K562 (cell line): ENCODE measurements around the gene ODAD4. TPM values are rescaled to one million over a fixed set of nuclear protein-coding genes. Genes with fewer than 3 reads are reported as not detected.

Source experiments
- ATF3 ChIP-seq, 2 experiments: fragments of 450-650 bp in 1 of 2; sonication (generic) in 1 of 2; formaldehyde crosslinking in 1 of 2; IDR thresholded peaks in 1 of 2; conservative IDR thresholded peaks in 1 of 2; 2 replicates each; pipeline versions ENCODE4 v1.6.1 to v1.8.1; 2016 to 2023; ENCODE audit warnings: mild to moderate bottlenecking in 2 of 2, moderate library complexity in 2 of 2, inconsistent platforms in 1 of 2, missing genetic modification reagents in 1 of 2
- ATF7 ChIP-seq: fragments of 450-650 bp; IDR thresholded peaks from 2 replicates; pipeline ENCODE4 v1.7.1; 2014; ENCODE audit warnings: mild to moderate bottlenecking, moderate library complexity
- CEBPB ChIP-seq: fragments of 450-650 bp; IDR thresholded peaks from 2 replicates; pipeline ENCODE4 v1.6.1; 2016; ENCODE audit warnings: missing genetic modification characterization, missing compliant biosample characterization
- E2F1 ChIP-seq: sonication (generic); formaldehyde crosslinking; IDR thresholded peaks from 2 replicates; pipeline ENCODE4 v1.8.1; 2023; ENCODE audit warnings: mild to moderate bottlenecking, missing genetic modification reagents, moderate library complexity
- MEF2D ChIP-seq: conservative IDR thresholded peaks from 2 replicates; pipeline ENCODE4 v1.6.1; 2016; ENCODE audit warnings: low read depth, missing genetic modification characterization, missing compliant biosample characterization
- MTA3 ChIP-seq: fragments of 450-650 bp; formaldehyde crosslinking; IDR thresholded peaks from 2 replicates; pipeline ENCODE4 v1.6.1; 2017; ENCODE audit warnings: mild to moderate bottlenecking, borderline replicate concordance
- MYC ChIP-seq, 2 experiments: fragments of 250-450 bp in 1 of 2; sonication (Bioruptor Pico) in 1 of 2; IDR thresholded peaks; 2 replicates each; pipeline versions ENCODE4 v1.5.1 to v1.6.1; 2012 to 2021; ENCODE audit warnings: low read depth in 2 of 2, borderline replicate concordance in 1 of 2, improper control_type of control experiment in 1 of 2, low read length in 1 of 2, mild to moderate bottlenecking in 1 of 2, moderate library complexity in 1 of 2
- RERE ChIP-seq: sonication (generic); formaldehyde crosslinking; IDR thresholded peaks from 2 replicates; pipeline ENCODE4 v1.8.0; 2023; ENCODE audit warnings: missing genetic modification reagents, mild to moderate bottlenecking, borderline replicate concordance
- RNF2 ChIP-seq: sonication (generic); IDR thresholded peaks from 2 replicates; pipeline ENCODE4 v1.6.1; 2016
- SMARCC2 ChIP-seq: fragments of 450-650 bp; IDR thresholded peaks from 2 replicates; pipeline ENCODE4 v1.6.1; 2017; ENCODE audit warnings: antibody characterized with exemption, moderate library complexity, mild to moderate bottlenecking, low read depth
- SRSF7 ChIP-seq: fragments of 200-400 bp; formaldehyde crosslinking; optimal IDR thresholded peaks from 2 replicates; pipeline ENCODE3; 2017; ENCODE audit warnings: mild to moderate bottlenecking, low read depth, low read length
- ZBTB11 ChIP-seq, 3 experiments: fragments of 200-800 bp in 1 of 3; fragments of 250-450 bp in 1 of 3; fragments of 450-650 bp in 1 of 3; sonication (Bioruptor Pico) in 1 of 3; sonication (Bioruptor generic) in 1 of 3; formaldehyde crosslinking in 1 of 3; IDR thresholded peaks; 2 replicates each; pipeline versions ENCODE4 v1.6.1 to v1.8.0; 2016 to 2022; ENCODE audit warnings: mild to moderate bottlenecking in 2 of 3, missing genetic modification characterization in 2 of 3, missing compliant biosample characterization in 1 of 3, moderate library complexity in 1 of 3
- polyA plus RNA-seq, 8 experiments: library from polyadenylated mRNA; depleted of rRNA in 4 of 8; stranded (reverse) in 5 of 8; unstranded in 3 of 8; fragments of >200 nt; fragmentation: Nextera tagmentation in 2 of 8; fragmentation: Illumina TruSeq in 1 of 8; extraction: Ambion mirVana in 2 of 8; extraction: Trizol in 1 of 8; gene quantifications; 2 replicates each; pipeline versions ENCODE4 v1.2.1 to v1.2.3, GENCODE V29; 2011 to 2014; ENCODE audit warnings: inconsistent platforms in 1 of 8, missing spikeins in 1 of 8
- total RNA-seq, 7 experiments: library from RNA; depleted of rRNA in 6 of 7; stranded (reverse); fragments of >200 nt in 6 of 7; fragmentation: Illumina TruSeq in 2 of 7; extraction: Trizol in 2 of 7; gene quantifications; 2 replicates each; pipeline versions ENCODE4 v1.2.1 to v1.2.3, GENCODE V29; 2011 to 2021; ENCODE audit warnings: low replicate concordance in 1 of 7
- TF ChIP-seq, protein P1 (sequence below): sonication (generic); formaldehyde crosslinking; IDR thresholded peaks from 2 replicates; pipeline ENCODE4 v1.8.0; 2022; ENCODE audit warnings: missing genetic modification reagents, mild to moderate bottlenecking, borderline replicate concordance

The ODAD4 gene
- total and polyA plus RNA-seq, 9 of the 15 experiments (the other 6 are each of a cell fraction or from before 2014, with no cell fraction given), result 0.09 to 0.98 (median 0.51) TPM

DNA sequence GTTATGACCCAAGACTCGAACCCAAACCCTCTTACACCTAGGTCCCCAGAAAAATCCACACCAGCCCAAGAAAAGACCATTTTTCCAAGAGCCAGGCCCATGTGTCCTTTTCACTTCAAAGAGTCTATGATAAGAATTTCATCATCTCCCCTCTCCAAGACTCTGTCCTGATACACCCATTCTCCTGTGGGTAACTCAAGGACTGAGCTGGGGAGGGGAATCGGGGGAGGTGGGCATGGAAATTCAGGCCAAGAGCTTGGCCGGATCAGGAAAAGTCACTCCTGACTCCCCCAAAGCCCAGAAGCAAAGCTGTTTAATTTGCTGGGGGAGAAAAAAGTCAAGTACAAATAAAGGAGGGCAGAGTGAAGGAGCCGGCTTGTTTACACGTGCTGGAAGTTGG lies 15.4 kb upstream of the ODAD4 start (continued):
- TF ChIP-seq RERE (CRISPR knock-in tag), result no peak
- TF ChIP-seq MEF2D (tag), result no peak
- TF ChIP-seq SMARCC2, result no peak
- no peak for TF ChIP-seq MTA3
- TF ChIP-seq ATF3 (IDR thresholded peaks at IDR 0.05), result peak; percentile 66
- no peak for TF ChIP-seq ATF3 (CRISPR knock-in tag; conservative IDR thresholded peaks at IDR 0.05)
- 0 out of 2 replicates have a peak, but pooled peaks have one; percentile 25 for TF ChIP-seq MYC (IDR thresholded peaks at IDR 0.05; ENCODE audit: low read depth, low read length)
- no peak for TF ChIP-seq MYC (CRISPR knock-in tag; IDR thresholded peaks at IDR 0.05; ENCODE audit: borderline replicate concordance, low read depth)
- TF ChIP-seq SRSF7, result no peak
- no peak for TF ChIP-seq RNF2
- no peak for TF ChIP-seq ZBTB11 (CRISPR knock-in tag; IDR thresholded peaks at IDR 0.05)
- no peak for TF ChIP-seq E2F1
- TF ChIP-seq, protein P1, sequence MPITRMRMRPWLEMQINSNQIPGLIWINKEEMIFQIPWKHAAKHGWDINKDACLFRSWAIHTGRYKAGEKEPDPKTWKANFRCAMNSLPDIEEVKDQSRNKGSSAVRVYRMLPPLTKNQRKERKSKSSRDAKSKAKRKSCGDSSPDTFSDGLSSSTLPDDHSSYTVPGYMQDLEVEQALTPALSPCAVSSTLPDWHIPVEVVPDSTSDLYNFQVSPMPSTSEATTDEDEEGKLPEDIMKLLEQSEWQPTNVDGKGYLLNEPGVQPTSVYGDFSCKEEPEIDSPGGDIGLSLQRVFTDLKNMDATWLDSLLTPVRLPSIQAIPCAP (CRISPR knock-in tag), result no peak
- peak; percentile 33; the same call in 1 of the 2 replicates for TF ChIP-seq CEBPB (tag)
- TF ChIP-seq ATF7, result no peak
